ENCODE measurements around the gene MYO7A.

MYO7A gene

GRCh38 chr11:77148963-77149715 lies 21.1 kb downstream of the MYO7A start:
- no peak for DNase-seq

- no peak for DNase-seq
Measured at GRCh38 chr11:77149716-77150392, 21.8 kb downstream of the MYO7A start.

GRCh38 chr11:77150836-77151235 lies 22.8 kb downstream of the MYO7A start:
- no peak for DNase-seq

GRCh38 chr11:77151804-77152509 lies 23.9 kb downstream of the MYO7A start:
- peak; percentile 34 for DNase-seq

GRCh38 chr11:77152846-77153245 lies 24.8 kb downstream of the MYO7A start:
- DNase-seq: no peak

GRCh38 chr11:77153276-77154185 lies 25.5 kb downstream of the MYO7A start:
- no peak for DNase-seq

- peak; percentile 16 for DNase-seq
Measured at GRCh38 chr11:77154381-77155081, 26.5 kb downstream of the MYO7A start.

- no peak for DNase-seq
Measured at GRCh38 chr11:77155082-77155475, 27.0 kb downstream of the MYO7A start.

GRCh38 chr11:77155556-77156130 lies 27.6 kb downstream of the MYO7A start:
- DNase-seq: no peak

- DNase-seq: no peak
Measured at GRCh38 chr11:77156396-77157195, 28.6 kb downstream of the MYO7A start.

- no peak for DNase-seq
Measured at GRCh38 chr11:77158041-77158695, 30.1 kb downstream of the MYO7A start.

- no peak for DNase-seq
Measured at GRCh38 chr11:77159219-77159936, 31.3 kb downstream of the MYO7A start.

- no peak for DNase-seq
Measured at GRCh38 chr11:77159937-77160495, 32.0 kb downstream of the MYO7A start.

GRCh38 chr11:77163271-77163670 lies 35.2 kb downstream of the MYO7A start:
- no peak for DNase-seq

GRCh38 chr11:77165066-77165465 lies 37.0 kb downstream of the MYO7A start:
- no peak for DNase-seq

- no peak for DNase-seq
Measured at GRCh38 chr11:77166021-77166420, 38.0 kb downstream of the MYO7A start.

- DNase-seq: no peak
Measured at GRCh38 chr11:77167111-77167626, 39.1 kb downstream of the MYO7A start.

- DNase-seq: no peak
Measured at GRCh38 chr11:77167791-77168190, 39.7 kb downstream of the MYO7A start.

- no peak for DNase-seq
Measured at GRCh38 chr11:77170107-77170506, 42.1 kb downstream of the MYO7A start.

All from NCI-H524 treated with DMSO at 0.1 percent for 48 hours (cell line).